HG03460 (cell line): ENCODE results near the gene HSPA6.
"Not testable (repeated sequence)": the region's sequence is repeated elsewhere in the genome, so short reads cannot be mapped to it uniquely, and the experiment has no call there.

Experiments
- ATAC-seq: cut with Tn5 transposase; IDR thresholded peaks from one replicate; pipeline ENCODE4 v1.9.1; 2021; ENCODE audit not compliant: unreplicated experiment

Gene HSPA6

GRCh38 chr1:161557506-161558450 is 33.4 kb downstream of the HSPA6 start:
- not testable (repeated sequence) for ATAC-seq

GRCh38 chr1:161560960-161561715 is 36.8 kb downstream of the HSPA6 start:
- ATAC-seq: not testable (repeated sequence)

GRCh38 chr1:161562441-161562840 is 38.1 kb downstream of the HSPA6 start:
- not testable (repeated sequence) for ATAC-seq

GRCh38 chr1:161563522-161563921 is 39.2 kb downstream of the HSPA6 start:
- ATAC-seq: not testable (repeated sequence)

- ATAC-seq: not testable (repeated sequence)
Measured at GRCh38 chr1:161566602-161566960, 42.2 kb downstream of the HSPA6 start.

GRCh38 chr1:161571703-161572102 is 47.4 kb downstream of the HSPA6 start:
- ATAC-seq: not testable (repeated sequence)
